GM19238 (cell line): ENCODE measurements around the gene RIPOR2.
"Not testable (repeated sequence)": the region's sequence is repeated elsewhere in the genome, so short reads cannot be mapped to it uniquely, and the experiment has no call there.

ENCODE experiments used
- DNase-seq: peaks from one replicate; pipeline ENCODE4 v3.0.0; 2011; ENCODE audit warnings: low spot score; ENCODE audit not compliant: insufficient read length

RIPOR2 gene

DNA sequence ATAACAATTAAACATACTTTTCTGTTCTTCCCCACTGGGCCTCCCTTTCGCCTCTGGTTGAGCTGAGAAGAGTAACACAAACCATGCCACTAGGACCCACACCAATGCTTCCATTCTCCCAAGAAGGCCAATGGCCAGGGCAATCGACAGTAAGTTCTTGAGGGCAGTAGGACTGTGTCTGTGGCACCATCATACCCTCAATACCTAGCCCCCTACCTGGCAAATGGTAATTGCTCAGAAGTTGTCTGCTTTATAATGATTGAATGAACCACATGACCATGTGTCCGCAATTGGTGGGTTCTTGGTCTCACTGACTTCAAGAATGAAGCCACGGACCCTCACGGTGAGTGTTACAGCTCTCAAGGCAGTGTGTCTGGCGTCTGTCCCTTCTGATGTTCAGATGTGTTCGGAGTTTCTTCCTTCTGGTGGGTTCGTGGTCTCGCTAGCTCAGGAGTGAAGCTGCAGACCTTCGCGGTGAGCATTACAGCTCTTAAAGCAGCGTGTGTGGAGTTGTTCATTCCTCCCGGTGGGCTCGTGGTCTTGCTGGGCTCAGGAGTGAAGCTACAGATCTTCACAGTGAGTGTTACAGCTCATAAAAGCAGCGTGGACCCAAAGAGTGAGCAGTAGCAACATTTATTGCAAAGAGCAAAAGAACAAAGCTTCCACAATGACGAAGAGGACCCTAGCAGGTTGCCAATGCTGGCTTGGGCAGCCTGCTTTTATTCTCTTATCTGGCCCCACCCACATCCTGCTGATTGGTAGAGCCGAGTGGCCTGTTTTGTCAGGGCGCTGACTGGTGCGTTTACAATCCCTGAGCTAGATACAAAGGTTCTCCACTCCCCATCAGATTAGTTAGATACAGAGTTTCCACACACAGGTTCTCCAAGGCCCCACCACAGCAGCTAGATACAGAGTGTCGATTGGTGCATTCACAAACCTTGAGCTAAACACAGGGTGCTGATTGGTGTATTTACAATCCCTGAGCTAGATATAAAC lies 170.6 kb downstream of the RIPOR2 start:
- not testable (repeated sequence) for DNase-seq

DNA sequence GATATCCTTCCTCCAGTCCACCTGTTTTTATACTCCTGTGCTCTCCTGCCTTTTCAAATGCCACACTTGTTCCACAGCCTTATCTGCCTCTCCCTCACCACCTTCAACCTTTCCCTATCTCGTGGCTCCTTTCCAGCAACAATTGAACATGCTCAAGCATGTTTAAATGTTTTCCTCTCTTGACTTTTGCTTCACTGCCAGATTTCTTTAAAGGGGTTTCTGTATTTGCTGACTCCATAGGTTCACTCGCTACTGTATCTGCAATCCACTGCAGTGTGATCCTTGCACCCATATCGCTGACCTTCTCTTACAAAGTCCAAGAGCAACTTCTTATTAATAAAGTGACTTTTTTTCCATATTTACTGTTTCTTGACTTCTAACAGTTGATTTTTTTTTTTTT lies 172.2 kb downstream of the RIPOR2 start:
- DNase-seq, result no peak

DNA sequence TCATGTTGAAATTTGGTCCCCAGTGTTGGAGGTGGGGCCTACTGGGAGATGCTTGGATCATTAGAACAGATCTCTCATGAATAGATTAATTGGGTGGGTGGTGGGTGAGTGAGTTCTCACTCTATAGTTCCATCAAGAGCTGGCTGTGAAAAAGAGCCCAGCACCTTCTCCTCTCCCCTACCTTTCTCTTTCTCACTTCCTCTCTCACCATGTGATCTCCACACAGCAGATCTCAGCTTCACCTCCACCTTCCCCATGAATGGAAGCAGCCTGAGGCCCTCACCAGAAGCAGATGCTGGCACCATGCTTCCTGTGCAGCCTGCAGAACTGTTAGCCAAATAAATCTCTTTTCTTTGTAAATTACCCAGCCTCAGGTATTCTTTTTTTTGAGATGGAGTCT lies 173.9 kb downstream of the RIPOR2 start:
- DNase-seq, result no peak

DNA sequence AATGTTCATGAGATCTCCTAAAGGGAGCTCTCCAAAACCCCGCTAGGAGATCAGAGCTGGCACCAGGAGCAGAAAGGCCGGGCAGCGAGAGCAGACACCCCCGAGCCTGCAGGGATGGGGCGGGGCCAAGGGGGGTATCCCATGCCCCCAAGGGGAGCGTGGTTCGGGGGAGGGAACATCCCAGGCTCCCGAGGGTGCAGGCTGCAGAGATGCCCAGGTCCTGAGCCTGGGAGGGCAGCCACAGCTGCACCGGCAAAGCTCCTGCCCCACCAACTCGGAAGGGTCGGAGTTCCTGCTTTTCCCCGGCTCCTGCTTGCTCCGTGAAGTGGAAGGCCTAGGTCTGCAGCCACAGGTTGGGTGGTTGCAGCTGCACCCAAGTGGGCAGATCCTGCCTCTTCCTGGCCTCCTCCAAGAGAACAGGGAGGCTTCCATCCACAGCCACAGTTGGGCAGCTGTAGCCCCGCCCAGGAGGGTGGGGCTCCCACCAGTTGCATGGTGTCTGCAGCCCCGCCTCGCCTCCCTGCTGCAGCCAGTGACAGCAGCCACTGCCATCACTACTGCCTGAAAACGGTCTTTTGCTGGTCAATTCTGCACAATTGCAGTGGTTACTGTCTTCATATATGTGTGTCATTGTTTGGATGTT lies 174.4 kb downstream of the RIPOR2 start:
- DNase-seq, result no peak

DNA sequence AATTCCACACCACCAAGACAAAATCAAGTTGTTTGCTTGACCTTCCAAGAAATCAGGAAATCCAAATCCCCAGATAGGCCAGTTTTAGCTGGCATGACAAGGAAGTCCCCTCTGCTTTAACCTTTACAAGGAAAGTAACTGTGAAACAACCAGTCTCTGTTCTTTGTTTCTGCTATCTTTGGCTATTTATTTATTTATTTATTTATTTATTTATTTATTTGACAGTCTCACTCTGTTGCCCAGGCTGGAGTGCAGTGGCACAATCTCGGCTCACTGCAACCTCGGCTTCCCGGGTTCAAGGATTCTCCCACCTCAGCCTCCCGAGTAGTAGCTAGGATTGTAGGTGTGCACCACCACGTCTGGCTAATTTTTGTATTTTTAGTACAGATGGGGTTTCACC lies 175.6 kb downstream of the RIPOR2 start:
- no peak for DNase-seq

DNA sequence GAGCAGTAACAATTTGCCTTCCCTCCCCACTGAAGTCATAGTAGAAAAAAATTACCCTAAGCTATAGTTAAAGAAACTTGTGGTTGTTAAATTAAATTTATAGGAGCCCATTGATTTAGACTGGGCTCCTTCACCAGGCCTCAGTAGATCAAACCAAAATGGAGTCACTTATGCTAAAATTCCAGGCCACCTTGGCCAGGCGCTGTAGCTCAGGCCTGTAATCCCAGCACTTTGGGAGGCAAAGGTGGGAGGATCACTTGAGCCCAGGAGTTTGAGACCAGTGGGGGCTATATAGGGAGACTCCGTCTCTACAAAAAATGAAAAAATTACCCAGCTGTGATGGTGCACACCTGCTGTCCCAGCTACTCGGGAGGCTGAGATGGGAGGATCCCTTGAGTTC lies 176.0 kb downstream of the RIPOR2 start:
- no peak for DNase-seq

DNA sequence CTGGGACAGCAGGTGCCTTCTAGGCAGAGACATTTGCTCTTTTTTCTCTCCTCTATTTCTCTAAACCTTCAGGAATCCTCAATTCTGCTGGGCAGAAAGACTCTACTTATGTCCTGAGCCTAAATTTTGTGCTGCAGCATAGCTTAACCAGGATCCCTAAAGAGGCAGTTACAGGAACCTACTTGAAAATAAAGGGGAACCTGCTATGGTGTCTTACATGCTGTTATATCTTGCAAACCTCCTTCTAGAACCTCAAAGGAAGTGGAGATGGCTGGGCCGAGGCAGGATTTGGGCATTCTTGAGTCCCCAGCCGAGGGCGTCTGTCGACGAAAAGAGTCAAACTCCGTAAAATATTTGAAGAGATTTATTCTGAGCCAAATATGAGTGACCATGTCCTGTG lies 178.1 kb downstream of the RIPOR2 start:
- DNase-seq, result no peak

DNA sequence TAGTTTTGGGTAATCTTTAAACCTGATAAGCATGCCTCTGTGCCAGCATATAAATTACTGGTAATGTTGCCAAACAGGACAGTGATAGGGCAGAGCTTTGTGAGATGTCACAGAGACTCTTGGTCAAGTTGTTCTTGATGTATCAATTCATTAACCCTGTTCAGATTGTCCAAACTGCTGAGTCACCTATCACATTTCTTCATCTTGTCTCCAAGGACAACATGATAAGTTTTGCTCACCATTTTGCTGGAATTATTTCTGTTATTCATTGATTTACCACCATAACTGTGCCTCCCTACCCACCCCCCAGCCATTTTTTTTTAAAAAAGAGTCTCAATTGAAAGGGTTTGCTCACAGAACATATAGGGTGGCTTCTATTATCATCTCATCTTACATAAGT lies 180.5 kb downstream of the RIPOR2 start:
- no peak for DNase-seq

DNA sequence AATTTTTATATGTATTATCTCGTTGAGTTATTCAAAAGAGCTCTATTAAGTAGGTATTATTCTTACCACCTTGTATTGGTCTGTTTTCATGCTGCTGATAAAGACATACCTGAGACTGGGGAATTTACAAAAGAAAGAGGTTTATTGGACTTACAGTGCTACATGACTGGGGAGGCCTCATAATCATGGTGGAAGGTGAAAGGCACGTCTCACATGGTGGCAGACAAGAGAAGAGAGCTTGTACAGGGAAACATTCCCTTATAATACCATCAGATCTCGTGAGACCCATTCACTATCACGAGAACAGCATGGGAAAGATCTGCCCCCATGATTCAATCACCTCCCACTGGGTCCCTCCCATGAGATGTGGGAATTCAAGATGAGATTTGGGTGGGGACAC lies 181.4 kb downstream of the RIPOR2 start:
- DNase-seq, result not testable (repeated sequence)
